22Rv1 (cell line): Measurements from ENCODE around the gene SH3TC1.

Source experiments
- H3K27ac ChIP-seq: fragments of 450-650 bp; 2 replicates; pipeline ENCODE4 v1.5.1; 2017
- CTCF ChIP-seq: fragments of 450-650 bp; IDR thresholded peaks from 2 replicates; pipeline ENCODE4 v1.5.1; 2017; ENCODE audit warnings: mild to moderate bottlenecking
- ZFX ChIP-seq: fragments of 450-650 bp; IDR thresholded peaks from 2 replicates; pipeline ENCODE4 v1.6.1; 2017; ENCODE audit warnings: antibody characterized with exemption, borderline replicate concordance

The SH3TC1 gene

GRCh38 chr4:8252301-8253173, 53.4 kb downstream of the SH3TC1 start:
- TF ChIP-seq CTCF (no peak), ZFX (no peak)
- H3K27ac ChIP-seq: no peak overlapping the region

- no peak for TF ChIP-seq ZFX
- no peak for TF ChIP-seq CTCF
- no peak overlapping the region for H3K27ac ChIP-seq
Measured at GRCh38 chr4:8254076-8254475, 55.0 kb downstream of the SH3TC1 start.

GRCh38 chr4:8255698-8256441, 56.8 kb downstream of the SH3TC1 start:
- H3K27ac ChIP-seq: no peak overlapping the region
- TF ChIP-seq ZFX (no peak), CTCF (no peak)

- H3K27ac ChIP-seq: no peak overlapping the region
- TF ChIP-seq CTCF (no peak), ZFX (no peak)
Measured at GRCh38 chr4:8257854-8258253, 58.8 kb downstream of the SH3TC1 start.

GRCh38 chr4:8258552-8259212, 59.6 kb downstream of the SH3TC1 start:
- H3K27ac ChIP-seq: no peak overlapping the region
- TF ChIP-seq CTCF: no peak
- TF ChIP-seq ZFX: no peak

- no peak for TF ChIP-seq CTCF
- no peak overlapping the region for H3K27ac ChIP-seq
Measured at GRCh38 chr4:8259743-8260430, 60.8 kb downstream of the SH3TC1 start.
